NCI-H748 treated with DMSO at 0.1 percent for 48 hours (cell line): ENCODE results near the gene CNTN5.

Experiments
- DNase-seq: peaks from one replicate; lab custom pipeline; 2025; lab: John Stamatoyannopoulos, UW

CNTN5 gene

DNA sequence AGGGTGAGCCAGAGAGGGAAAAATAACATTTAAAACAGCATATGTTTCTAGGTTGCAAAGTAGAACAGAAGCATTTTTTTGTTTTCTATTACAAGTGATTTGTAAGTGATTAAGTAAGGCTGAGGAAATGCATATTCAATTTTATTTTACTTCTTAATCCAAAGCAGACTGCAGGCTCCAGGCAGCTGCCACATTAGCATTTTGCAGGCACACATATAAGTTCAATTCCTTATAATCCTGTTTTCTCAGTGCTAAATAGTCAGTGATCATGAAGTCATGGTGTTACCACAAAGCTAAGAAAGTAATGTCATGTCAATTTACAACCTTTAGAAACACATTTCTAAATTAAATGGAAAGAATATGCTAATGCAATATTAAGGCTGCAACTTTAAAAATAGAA lies 149.8 kb downstream of the CNTN5 start:
- no peak for DNase-seq

DNA sequence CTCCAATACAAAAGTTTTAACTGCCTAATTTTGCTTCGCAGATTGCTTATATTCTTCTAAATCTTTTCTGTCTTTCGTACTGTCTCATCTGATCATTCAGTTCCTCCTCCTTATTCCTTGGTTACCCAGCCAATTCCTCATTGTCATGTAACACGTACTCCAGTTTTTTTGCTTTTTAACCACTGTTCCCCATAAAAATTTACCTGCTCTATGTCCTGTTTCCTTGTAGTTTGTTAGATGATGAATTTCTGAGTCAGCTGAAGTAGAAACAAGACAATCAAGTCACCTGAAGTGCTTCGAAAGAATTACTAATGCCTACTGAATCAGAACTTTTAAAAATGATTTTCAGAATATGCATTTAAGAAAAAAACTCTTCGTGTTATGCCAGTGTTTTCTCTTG lies 150.6 kb downstream of the CNTN5 start:
- DNase-seq: no peak

GRCh38 chr11:99176430-99176829 lies 155.7 kb downstream of the CNTN5 start:
- DNase-seq: no peak

DNA sequence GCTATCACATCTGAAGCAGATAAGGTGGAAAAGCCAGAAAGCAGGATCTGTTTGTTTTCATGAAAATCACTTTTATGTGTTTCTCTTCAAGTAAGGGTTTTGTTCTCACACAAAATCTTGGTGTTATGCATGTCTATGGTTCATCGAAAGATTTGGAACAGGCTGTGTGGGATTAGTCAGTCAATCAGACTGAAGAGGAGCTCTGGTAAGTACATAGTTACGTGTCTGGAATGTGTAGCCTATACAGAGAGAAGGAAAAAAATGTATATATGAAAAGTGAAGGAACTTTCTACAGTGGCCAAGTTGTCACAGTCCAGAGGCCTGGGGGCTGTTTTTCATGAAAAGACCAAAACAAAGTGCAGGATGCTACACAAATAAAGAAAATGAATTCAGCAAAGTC lies 156.7 kb downstream of the CNTN5 start:
- DNase-seq: no peak

GRCh38 chr11:99184146-99184545 lies 163.4 kb downstream of the CNTN5 start:
- no peak for DNase-seq

GRCh38 chr11:99188221-99188620 lies 167.5 kb downstream of the CNTN5 start:
- DNase-seq: no peak

DNA sequence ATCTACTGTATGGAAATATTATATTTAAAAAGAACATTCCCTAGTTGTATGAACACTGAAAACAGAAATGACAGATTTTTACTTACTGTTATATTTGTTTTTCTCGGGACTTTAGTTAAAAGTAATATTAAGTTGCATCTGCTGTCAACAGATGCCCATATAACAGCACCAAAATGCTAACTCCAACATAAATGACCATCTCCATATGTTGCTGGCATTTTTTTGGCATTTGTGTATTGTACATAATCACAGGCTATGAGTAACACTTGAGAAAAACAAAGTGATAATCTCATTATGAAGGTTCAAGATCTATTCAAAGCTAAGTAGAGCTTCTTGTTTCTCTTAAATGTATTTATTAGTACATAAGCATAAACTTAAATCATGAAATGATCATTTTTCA lies 172.0 kb downstream of the CNTN5 start:
- no peak for DNase-seq

DNA sequence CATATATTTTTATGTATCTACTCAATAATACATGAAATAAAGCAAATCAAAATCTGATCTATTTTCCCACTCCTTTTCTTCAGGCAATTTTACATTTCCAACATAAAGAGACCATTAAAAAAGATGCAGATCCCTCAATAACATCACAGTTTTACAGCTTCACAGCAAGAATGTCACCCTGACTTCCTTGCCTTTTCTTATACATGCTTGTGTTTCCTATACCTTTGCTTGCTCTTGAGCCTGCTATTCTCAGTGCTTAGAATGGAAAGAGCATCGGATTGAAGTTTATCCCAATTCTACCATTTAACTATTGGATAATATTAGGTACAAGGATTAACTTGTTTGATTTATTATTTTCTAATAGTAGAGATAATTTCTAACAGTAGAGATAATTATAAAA lies 176.7 kb downstream of the CNTN5 start:
- no peak for DNase-seq

DNA sequence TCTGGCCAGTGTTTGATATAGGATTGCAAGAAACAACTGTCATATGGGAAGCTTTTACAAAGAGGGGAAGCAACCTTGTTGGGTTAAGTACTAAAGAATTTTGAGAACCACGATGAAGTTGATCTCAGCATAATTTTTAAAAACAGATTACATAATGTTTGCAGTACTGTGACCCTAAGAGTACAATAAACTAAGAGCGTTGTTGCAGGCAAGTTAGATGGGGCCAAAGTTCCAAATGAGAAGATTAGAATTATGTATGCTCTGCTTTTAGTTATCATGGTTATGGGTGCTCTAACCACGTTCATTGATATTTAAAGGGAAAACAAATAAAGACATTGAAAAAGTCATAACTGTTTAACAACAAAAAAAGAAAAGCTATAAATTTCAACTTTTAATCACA lies 177.5 kb downstream of the CNTN5 start:
- no peak for DNase-seq

- no peak for DNase-seq
Observed at GRCh38 chr11:99199341-99199740, 178.6 kb downstream of the CNTN5 start.

GRCh38 chr11:99200720-99201119 lies 180.0 kb downstream of the CNTN5 start:
- no peak for DNase-seq

DNA sequence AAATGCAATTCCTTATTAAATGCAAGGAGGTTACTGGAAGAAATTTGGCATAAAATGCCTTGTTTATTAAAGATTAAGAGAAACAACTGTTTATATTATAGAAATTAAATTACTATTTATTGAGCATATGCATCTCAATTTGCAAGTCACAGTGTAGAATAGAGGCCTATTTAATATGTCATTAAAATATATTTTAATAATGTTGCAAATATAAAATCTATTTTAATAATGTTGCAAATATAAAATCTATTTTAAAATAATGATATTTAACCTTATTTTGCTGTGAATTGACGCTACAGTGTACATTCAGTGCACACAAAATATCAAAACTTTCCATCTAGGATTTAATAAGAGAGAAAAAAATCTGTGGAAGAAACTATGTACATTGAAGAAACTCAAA lies 188.1 kb downstream of the CNTN5 start:
- no peak for DNase-seq

DNA sequence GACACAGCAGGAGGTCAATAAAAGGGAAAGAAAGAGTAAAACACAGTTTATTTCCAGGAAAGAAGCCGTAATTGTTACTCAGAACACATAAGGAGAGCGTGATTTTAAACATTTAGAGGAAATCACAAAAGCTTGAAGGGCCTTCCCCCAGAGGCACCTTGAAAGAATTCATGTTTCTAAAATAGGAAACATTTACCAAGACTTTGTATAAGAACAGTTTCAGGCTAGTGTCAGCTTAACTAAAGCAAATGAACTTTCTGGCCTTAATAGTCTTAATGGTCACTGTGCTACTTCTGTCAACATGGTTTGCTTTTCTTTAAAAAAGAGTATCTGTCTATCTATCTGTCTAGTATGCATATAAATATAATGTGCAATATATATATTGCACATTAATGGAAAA lies 208.8 kb downstream of the CNTN5 start:
- no peak for DNase-seq

GRCh38 chr11:99234534-99234933 lies 213.8 kb downstream of the CNTN5 start:
- DNase-seq: no peak

DNA sequence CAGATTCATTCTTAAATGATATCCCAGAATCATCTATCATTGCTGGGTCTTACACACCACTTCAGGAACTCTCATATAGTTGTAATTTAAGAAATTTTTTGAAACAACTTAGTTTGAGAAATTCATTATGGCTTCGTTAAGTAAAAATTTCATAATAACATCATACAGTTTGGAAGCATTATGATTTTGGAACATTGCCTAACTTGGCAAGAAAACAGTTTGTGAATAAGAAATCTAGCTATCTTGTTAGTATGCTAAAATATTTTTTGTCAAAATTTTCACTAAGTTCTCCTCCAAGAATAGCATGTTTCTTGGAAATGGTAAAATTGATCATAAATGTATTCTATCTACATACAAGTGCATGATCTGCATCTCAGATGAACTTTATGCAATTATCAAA lies 217.7 kb downstream of the CNTN5 start:
- DNase-seq: no peak

- DNase-seq: no peak
Observed at GRCh38 chr11:99240192-99241030, 219.7 kb downstream of the CNTN5 start.

DNA sequence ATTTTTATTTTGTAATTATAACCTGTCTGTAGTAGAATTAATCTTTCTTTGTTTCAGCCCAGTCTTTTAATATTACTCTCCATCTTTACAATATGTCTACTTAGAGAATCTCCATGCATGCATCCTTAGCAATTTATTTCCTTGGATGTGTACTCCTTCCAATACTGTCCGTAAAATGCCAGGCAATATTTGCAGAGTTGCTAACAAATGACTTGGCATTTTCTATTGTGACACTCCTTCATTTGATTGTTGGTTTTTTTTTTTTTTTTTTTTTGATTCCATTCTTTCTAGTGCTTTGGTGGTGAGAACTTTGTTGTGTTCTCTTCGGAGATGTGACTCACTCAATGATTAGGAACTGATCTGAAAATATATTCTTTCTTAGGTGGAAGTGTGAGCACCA lies 220.3 kb downstream of the CNTN5 start:
- no peak for DNase-seq

GRCh38 chr11:99244613-99245012 lies 223.9 kb downstream of the CNTN5 start:
- no peak for DNase-seq

- DNase-seq: no peak
Observed at GRCh38 chr11:99246199-99246598, 225.4 kb downstream of the CNTN5 start.

DNA sequence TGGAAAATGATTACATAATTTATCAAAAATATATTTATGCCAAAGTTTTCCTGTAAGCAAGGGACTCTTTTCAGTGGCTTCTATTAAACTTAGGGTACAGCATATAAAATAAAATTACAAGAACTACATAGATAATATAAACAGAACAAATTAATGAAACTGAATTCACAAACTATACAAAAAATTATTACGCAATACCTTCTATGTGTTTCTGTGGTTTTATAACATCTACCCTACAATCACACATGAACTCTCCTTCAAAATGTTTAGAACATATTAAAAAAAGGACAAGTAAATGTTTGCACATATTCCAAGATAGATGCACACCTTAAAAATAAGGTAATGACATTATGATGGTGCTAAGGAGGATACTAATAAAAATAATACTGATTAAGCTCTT lies 235.9 kb downstream of the CNTN5 start:
- DNase-seq: no peak

- DNase-seq: no peak
Observed at GRCh38 chr11:99257131-99257530, 236.4 kb downstream of the CNTN5 start.

- DNase-seq: no peak
Observed at GRCh38 chr11:99260696-99261095, 239.9 kb downstream of the CNTN5 start.

DNA sequence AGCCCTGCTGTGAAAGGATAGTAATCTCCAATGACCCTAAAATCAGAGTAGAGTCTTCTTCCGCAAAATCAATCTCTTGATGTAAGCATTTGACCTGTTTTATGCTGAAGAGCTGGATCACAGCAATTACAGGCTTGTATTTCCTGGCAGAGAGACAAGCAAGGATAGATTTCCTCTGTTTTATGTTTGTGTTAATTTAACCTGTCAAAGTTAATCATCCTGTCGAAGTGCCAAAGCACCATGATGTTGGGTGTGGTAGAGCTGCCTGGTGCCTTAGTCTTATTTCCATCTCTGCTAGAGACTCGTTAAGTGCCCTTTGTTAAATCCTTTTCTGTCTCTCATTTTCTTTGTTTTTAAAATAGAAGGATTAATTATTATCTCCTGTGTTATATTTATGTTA lies 248.1 kb downstream of the CNTN5 start:
- peak; percentile 72 for DNase-seq

DNA sequence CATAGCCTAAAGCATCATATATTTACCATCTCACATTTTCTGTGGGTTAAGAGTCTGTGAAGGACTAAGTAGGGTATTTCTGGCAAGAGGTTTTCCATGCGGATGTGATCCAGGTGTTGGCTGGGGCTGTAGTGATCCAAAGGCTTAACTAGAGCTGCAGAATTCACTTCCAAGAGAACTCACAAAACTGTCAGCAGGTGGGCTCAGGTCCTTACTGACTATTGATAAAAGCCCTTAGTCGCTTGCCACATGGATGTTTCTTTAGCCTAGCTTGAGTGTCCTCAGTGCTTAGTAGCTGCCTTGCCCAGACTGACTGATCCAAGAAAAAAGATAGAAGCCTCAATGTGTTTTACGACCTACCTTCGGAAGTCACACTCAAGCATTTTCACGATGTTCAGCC lies 250.8 kb downstream of the CNTN5 start:
- DNase-seq: no peak
